GM12891 (cell line): Measurements from ENCODE around the gene CYP17A1.

ENCODE experiments used
- POLR2A ChIP-seq: IDR thresholded peaks from 2 replicates; pipeline ENCODE4 v1.6.1; 2011; ENCODE audit warnings: low read depth, low read length, control low read depth
- TAF1 ChIP-seq: IDR thresholded peaks from 2 replicates; pipeline ENCODE4 v1.6.1; 2011; ENCODE audit warnings: low read depth, low read length, control low read depth

- TF ChIP-seq TAF1 (no peak), POLR2A (no peak)
These were observed 45.3 kb downstream of the CYP17A1 start for GRCh38 chr10:102791754-102792395.
